GM21367 (cell line): ENCODE measurements around the gene CSPG4.

Experiments
- ATAC-seq: cut with Tn5 transposase; IDR thresholded peaks from one replicate; pipeline ENCODE4 v1.9.1; 2021; ENCODE audit not compliant: unreplicated experiment

Gene CSPG4

GRCh38 chr15:75671730-75672602 lies 40.7 kb downstream of the CSPG4 start:
- no peak for ATAC-seq

DNA sequence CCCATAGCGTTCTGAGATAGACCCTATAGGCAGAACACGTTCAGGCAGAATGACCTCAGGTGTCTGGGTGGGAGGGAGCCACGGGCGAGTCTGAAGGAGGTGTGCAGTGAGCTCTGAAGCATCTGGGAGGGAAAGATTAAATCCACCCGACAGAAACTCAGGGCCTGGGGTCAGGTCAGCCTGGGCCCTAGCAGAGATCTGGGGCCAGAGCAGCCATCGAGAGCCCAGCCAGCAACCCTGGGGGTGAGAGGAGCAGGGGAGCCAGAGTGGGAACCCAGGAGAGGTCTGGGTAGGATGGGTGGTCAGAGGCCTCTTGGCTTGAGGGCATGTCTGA lies 42.8 kb downstream of the CSPG4 start:
- no peak for ATAC-seq

DNA sequence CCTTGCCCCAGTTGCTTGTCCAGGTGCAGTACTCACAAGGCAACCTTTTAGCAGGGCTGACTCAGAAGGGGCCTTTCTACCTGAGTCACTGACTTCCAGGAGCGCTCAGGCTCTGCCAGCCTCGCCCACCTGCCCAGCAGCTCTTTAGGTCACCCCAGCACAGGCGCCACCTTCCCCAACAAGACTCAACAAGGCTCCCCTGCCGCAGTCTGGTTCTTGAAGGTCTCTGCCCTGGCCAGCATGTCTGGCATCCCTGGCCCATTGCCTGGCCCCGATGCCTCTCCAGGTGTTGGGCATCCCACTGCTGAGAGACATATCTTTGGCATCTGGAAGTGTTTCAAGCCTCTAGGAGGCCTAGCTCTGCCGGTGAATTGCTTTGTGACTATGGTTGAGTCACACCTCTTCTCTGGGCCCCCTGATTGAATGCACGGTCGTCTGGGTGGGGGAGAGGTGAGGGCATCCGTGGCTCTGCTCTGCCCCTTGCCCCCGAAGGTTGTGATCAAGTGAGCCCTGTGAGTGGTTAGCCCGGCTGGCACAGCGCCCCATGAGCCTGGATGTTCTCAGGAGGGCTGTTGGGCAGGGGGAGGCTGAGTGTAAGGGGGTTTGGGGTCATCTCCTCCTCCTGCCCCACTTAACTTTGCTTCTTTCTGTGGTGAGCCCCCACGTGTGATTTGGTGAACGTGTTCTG lies 43.3 kb downstream of the CSPG4 start:
- no peak for ATAC-seq

DNA sequence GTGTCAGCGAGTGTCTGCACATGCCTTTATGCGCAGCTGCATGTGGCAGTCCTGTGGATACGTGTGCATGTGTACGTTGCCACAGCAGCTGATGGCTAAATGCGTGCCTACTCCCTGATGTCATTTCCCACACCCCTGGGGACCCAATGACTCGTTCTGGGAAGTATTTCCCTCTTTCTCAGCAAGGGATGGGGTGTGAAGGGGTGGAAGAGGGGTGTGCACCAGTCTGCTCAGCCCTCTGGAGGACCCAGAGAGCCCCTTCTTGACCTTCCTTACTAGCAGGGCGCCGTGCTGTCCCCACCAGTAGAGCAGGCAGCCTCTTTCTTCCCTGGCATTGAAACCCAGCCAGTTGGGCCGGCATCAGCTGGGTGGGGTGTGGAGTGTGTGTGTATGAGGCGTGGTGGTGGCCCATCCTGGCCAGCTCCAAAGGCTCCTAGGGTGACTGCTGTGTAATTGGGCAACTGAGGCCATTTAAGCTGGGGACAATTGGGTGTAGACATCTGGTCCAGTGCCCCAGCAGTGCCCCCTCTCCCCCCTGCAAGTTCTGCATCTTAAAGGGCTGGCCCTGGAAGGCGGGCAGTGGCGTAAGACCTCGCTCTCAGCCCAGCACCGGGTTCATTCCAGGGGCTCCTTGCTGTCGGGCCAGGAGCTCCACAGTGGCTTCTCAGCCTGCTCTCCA lies 45.7 kb downstream of the CSPG4 start:
- no peak for ATAC-seq

- ATAC-seq: no peak
Measured at GRCh38 chr15:75663931-75664421, 48.7 kb downstream of the CSPG4 start.

GRCh38 chr15:75662823-75663519 lies 49.7 kb downstream of the CSPG4 start:
- no peak for ATAC-seq

DNA sequence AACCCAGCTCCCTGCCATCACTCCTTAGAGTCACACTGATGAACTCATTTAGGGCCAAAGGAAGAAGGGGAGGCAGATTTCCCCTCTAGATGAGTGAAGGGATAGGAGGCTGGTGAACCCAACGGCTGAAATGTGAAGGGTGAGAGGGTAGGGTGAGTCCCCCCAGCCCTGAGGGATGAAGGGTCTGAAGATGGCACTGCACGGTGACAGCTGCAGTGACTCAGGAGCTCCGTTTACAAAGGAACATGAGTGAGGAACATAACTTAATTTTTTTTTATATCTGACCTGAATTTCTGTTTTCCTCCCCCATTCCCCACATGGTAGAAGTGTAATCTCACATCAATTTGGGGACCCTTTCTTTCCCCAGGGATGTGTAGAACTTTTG lies 50.9 kb downstream of the CSPG4 start:
- ATAC-seq: no peak

GRCh38 chr15:75661100-75661755 lies 51.4 kb downstream of the CSPG4 start:
- no peak for ATAC-seq

DNA sequence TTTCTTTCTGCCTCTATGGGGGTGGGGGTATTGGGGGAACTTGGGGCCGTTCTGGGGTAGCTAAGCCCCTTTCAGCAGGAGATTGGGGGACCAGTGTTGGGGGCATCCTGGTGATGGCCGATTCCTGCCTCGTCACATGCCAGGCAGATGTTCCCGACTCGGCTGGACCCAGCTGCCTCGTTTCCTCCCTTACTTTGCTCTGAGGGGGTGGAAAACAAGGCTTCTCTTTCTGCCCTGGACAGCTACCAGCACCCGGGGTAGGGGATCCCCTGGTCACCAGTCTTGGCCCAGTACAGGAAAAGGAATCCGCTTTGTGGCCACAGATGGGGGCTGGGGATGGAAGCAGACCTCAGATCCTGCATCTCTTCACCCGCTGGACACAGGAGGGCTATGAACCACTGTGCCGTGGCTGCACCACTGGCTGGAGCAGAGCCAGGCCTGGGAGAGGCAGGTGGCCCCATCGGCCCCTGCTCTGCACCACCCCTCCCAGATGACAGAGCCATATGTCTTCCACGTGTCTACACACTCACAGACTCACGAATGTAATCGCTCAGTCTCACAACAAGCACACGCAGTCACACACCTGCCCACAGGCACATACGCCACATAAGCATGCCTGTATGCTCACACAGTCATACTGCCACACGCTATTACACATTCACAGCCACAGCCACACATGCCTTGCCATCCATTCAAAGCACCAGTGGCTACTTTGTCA lies 52.6 kb downstream of the CSPG4 start:
- no peak for ATAC-seq

DNA sequence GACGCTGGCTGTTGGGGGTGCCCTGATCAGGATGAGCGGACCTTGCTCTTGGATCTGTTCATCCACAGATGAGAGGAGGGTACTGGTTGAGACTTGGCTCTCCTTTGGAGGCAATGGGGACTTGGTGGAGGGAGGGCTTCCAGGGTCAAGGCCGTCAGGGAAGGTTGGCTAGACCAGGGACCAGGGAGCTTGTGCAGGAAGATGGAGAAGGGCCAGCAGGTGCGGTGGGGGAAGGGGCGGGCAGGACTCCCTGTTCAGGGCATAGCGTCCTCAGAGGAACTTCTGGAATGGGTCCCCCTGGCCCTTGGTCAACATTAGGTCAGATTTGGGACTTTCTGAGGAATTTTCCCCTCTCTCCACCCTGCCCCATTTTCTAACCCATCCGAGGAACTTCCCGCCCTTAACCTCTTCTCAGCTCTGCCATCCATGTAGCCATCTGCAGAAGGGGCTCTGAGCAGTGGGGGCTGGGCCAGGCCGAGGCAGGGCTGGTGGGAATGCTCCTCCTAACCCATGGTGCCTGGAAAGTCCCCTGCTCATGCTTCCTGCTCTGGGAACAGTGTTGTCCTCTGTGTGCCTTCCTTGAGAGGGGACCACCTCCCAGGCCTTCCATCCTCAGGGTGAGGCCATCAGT lies 53.4 kb downstream of the CSPG4 start:
- ATAC-seq: no peak

DNA sequence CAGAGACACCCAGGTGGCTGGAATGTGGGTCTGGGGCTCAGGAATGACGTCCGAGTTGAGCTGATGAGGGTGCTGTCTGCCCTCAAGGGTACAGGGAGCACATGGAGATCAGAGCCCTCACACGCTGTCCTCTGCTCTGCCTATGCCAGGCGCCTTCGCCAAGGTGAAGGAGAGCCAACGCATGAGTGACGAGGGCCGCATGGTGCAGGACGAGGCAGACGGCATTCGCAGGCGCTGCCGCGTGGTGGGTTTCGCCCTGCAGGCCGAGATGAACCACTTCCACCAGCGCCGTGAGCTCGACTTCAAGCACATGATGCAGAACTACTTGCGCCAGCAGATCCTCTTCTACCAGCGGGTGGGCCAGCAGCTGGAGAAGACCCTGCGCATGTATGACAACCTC lies 55.8 kb downstream of the CSPG4 start:
- ATAC-seq: no peak

DNA sequence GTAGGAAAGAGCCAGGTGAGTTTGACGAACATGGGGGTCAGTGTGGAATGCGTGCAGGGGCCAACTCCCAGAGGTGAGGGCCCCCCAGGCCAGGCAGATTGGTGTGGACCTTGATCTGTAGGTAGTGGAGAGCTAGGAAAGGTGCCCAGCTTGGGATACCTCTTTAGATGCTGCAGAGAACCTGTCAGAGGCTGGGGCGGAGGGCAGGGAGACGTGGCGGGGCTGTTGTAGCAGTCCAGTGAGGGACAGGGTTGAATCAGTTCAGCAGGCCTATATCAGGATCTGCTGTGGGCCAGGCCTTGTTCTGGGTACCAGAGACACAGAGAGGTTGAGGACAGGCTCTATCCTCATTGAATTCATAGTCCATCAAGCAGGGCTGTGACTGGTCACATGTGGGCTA lies 56.3 kb downstream of the CSPG4 start:
- ATAC-seq: no peak

GRCh38 chr15:75655931-75656330 lies 56.7 kb downstream of the CSPG4 start:
- no peak for ATAC-seq

DNA sequence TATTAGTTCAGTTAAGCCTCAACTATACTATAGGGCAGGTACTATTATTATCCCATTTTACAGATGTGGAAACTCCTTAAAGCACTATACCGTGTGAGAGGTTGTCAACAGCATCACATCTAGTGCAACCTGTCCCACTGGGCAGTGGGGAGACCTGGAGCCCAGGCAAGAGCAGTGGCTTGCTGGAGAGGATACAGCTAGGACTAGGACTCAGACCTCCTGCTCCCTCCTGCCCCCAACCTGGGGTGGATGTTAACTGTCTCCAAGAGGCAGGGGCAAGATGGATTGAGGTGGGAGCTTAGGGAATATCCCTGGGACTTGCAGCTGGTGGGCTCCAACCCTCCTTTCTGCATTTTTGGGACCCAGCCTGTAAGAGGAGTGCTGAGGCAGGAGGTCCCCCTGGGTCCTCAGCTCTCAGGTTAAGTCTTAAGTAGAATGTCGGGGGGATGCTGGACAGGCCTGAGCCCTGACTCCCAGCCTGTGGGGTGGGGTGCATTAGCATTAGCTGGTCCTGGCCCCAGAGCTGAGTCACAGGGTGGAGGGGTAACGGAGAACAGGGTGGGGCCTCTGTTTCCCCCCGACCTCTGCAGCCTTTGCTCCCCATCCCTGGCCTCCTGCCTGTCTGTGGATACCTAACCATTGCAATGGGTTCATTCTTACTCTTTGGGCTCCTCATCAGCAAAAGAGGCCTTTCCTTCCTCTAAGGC lies 58.3 kb downstream of the CSPG4 start:
- ATAC-seq: no peak

DNA sequence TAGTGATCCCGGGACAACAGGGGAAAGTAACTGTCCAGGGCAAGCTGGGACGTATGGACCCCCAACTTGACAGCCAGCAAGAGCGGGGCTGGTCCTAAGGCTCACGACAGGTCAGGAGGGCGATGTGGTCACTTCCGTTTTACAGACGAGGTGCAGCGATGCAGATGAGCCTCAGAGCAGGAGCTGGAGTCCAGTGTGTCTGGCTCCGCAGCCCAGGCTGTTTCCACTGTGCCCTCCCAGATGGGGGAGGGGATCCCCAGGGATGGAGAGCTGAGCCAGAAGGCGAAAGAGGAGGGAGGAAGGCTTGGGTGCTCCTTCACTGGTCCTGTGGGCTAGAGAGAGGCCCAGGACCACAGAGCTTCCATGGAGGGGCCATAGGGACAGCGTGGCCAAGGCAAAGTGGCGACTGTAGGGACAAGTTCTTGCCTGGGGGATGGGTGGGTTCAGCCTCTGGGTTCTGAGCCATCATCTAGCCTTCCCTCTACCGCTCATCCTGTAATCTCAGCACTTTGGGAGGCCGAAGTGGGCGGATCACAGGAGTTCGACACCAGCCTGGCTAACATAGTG lies 59.2 kb downstream of the CSPG4 start:
- ATAC-seq: no peak

DNA sequence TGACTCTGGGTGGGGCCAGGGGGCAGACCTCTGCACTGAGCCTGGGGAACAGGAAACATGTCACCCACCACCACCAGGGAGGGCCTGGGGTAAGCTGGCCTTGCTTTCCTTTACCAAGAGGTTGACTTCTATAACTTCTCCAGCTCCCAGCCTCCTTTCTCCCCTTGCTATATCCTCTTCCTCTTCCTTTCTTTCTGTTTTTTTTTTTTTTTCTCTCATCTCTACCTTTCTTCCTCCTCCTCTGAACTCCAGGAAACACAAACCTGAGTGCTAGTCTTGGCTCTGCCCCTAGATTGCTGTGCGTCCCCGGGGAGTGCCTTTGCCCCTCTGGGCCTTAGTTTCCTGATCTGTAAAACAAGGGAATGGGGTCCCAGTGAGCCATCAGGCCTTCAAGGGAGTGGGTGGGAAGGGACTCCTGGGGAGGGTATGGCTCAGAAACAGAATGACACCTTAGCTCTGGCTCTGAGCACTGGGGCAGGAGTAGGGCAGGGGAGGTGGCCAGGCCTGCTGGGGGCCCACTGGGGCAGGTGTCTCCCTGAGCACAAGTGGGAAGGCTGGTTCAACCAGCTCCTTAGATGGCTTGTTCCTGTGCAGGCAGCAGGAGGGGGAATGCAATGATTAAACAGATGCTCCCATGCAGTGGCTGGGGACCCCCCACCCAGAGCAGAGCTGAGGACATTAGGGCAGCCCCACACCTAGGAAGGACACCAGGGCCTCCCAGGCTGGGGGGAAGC lies 60.7 kb downstream of the CSPG4 start:
- ATAC-seq: no peak

GRCh38 chr15:75650908-75651809 lies 61.5 kb downstream of the CSPG4 start:
- ATAC-seq: no peak
